SK-N-SH treated with all-trans-retinoic acid at 6 μM for 48 hours (cell line): Measurements from ENCODE around the gene KIN.

Source experiments
- ATAC-seq: fragments of 200-7000 bp; cut with Tn5 transposase; 3 replicates; pipeline ENCODE4 v1.9.1; 2020; ENCODE audit warnings: mild to moderate bottlenecking, moderate library complexity
- ARNTL ChIP-seq: fragments of 450-650 bp; formaldehyde crosslinking; IDR thresholded peaks from 2 replicates; pipeline ENCODE4 v1.5.0; 2020; ENCODE audit warnings: low read depth, mild to moderate bottlenecking, moderate library complexity, borderline replicate concordance
- BACH2 ChIP-seq: fragments of 250-450 bp; sonication (Bioruptor Pico); IDR thresholded peaks from 2 replicates; pipeline ENCODE4 v1.9.0; 2021; ENCODE audit warnings: mild to moderate bottlenecking, borderline replicate concordance
- CSDC2 ChIP-seq: fragments of 250-450 bp; sonication (Bioruptor Pico); IDR thresholded peaks from 2 replicates; pipeline ENCODE4 v1.5.0; 2020; ENCODE audit warnings: mild to moderate bottlenecking, moderate library complexity
- ESRRG ChIP-seq: fragments of 250-450 bp; sonication (Bioruptor Pico); IDR thresholded peaks from 2 replicates; pipeline ENCODE4 v1.6.1; 2021; ENCODE audit warnings: mild to moderate bottlenecking
- ISL1 ChIP-seq: fragments of 250-450 bp; sonication (Bioruptor Pico); IDR thresholded peaks from 2 replicates; pipeline ENCODE4 v2.1.2; 2022; ENCODE audit warnings: mild to moderate bottlenecking, moderate library complexity
- OSR1 ChIP-seq: fragments of 250-450 bp; sonication (Bioruptor Pico); IDR thresholded peaks from 2 replicates; pipeline ENCODE4 v1.8.0; 2022; ENCODE audit warnings: moderate library complexity, mild to moderate bottlenecking, inconsistent platforms
- PATZ1 ChIP-seq: fragments of 250-450 bp; sonication (Bioruptor Pico); IDR thresholded peaks from 2 replicates; pipeline ENCODE4 v1.8.0; 2020; ENCODE audit warnings: mild to moderate bottlenecking, moderate library complexity, borderline replicate concordance
- PPARA ChIP-seq: fragments of 250-450 bp; sonication (Bioruptor Pico); IDR thresholded peaks from 2 replicates; pipeline ENCODE4 v1.5.0; 2020; ENCODE audit warnings: mild to moderate bottlenecking, borderline replicate concordance
- RARB ChIP-seq: fragments of 250-450 bp; sonication (Bioruptor Pico); IDR thresholded peaks from 2 replicates; pipeline ENCODE4 v1.8.0; 2021; ENCODE audit warnings: mild to moderate bottlenecking, moderate library complexity
- SNAI2 ChIP-seq: fragments of 250-450 bp; sonication (Bioruptor Pico); IDR thresholded peaks from 2 replicates; pipeline ENCODE4 v1.5.0; 2020; ENCODE audit warnings: mild to moderate bottlenecking, moderate library complexity
- TCF4 ChIP-seq: fragments of 250-450 bp; sonication (Bioruptor Pico); IDR thresholded peaks from 2 replicates; pipeline ENCODE4 v1.8.0; 2021; ENCODE audit warnings: mild to moderate bottlenecking, moderate library complexity, borderline replicate concordance
- TOX ChIP-seq: fragments of 250-450 bp; sonication (Bioruptor Pico); IDR thresholded peaks from 2 replicates; pipeline ENCODE4 v1.8.0; 2021; ENCODE audit warnings: mild to moderate bottlenecking, moderate library complexity, borderline replicate concordance
- TSHZ2 ChIP-seq: fragments of 250-450 bp; sonication (Bioruptor Pico); IDR thresholded peaks from 2 replicates; pipeline ENCODE4 v1.5.0; 2020; ENCODE audit warnings: mild to moderate bottlenecking, moderate library complexity
- ZC3H10 ChIP-seq: fragments of 250-450 bp; sonication (Bioruptor Pico); IDR thresholded peaks from 2 replicates; pipeline ENCODE4 v1.5.1; 2021; ENCODE audit warnings: mild to moderate bottlenecking, moderate library complexity
- ZFP3 ChIP-seq: fragments of 250-450 bp; sonication (Bioruptor Pico); IDR thresholded peaks from 2 replicates; pipeline ENCODE4 v1.5.0; 2020; ENCODE audit warnings: mild to moderate bottlenecking, moderate library complexity
- ZNF70 ChIP-seq: fragments of 450-650 bp; formaldehyde crosslinking; IDR thresholded peaks from 2 replicates; pipeline ENCODE4 v1.5.0; 2020; ENCODE audit warnings: mild to moderate bottlenecking, moderate library complexity
- ZNF8 ChIP-seq: fragments of 450-650 bp; formaldehyde crosslinking; IDR thresholded peaks from 2 replicates; pipeline ENCODE4 v1.5.0; 2020; ENCODE audit warnings: mild to moderate bottlenecking, moderate library complexity
- TF ChIP-seq, protein P1 (sequence below): fragments of 250-450 bp; sonication (Bioruptor Pico); IDR thresholded peaks from 2 replicates; pipeline ENCODE4 v1.5.1; 2020; ENCODE audit warnings: low read depth, mild to moderate bottlenecking, moderate library complexity
- TF ChIP-seq, protein P2 (sequence below): fragments of 250-450 bp; sonication (Bioruptor Pico); IDR thresholded peaks from 2 replicates; pipeline ENCODE4 v1.5.1; 2021; ENCODE audit warnings: mild to moderate bottlenecking, moderate library complexity
- TF ChIP-seq, protein P3 (sequence below): fragments of 250-450 bp; sonication (Bioruptor Pico); IDR thresholded peaks from 2 replicates; pipeline ENCODE4 v1.8.0; 2021; ENCODE audit warnings: low read depth, mild to moderate bottlenecking, moderate library complexity, borderline replicate concordance

The KIN gene

GRCh38 chr10:7720478-7720877, 67.3 kb downstream of the KIN start:
- no peak for ATAC-seq
- TF ChIP-seq ZFP3 (CRISPR knock-in tag) (no peak), TOX (CRISPR knock-in tag) (no peak), ZNF70 (CRISPR knock-in tag) (no peak), ZNF8 (CRISPR knock-in tag) (no peak), CSDC2 (no peak), ZC3H10 (no peak), PATZ1 (CRISPR knock-in tag) (no peak)

- ATAC-seq = no peak
- no peak for TF ChIP-seq TSHZ2 (CRISPR knock-in tag)
These were observed 69.1 kb downstream of the KIN start for GRCh38 chr10:7718685-7719084.

DNA sequence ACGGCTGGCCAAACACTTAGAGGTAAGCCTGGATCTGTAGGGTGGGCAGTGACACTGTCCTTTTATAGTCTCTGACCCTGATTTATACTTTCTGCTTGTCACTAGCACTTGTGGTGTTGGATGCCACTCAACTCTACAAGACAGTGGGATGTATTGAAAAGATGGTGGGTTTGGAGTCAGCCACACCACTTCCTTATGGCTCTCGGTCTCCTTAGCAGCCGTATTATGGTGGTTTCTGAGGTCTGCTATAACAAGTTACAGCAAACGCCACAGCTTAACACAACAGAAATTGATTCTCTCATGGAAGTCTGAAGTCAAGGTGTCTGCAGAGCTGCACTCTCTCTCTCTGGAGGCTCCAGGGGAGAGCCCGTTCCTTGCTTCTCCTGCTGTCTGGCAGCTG, 70.0 kb downstream of the KIN start:
- ATAC-seq = no peak
- no peak for TF ChIP-seq RARB (CRISPR knock-in tag)
- no peak for TF ChIP-seq ARNTL (CRISPR knock-in tag)
- TF ChIP-seq PPARA (CRISPR knock-in tag) = no peak
- no peak for TF ChIP-seq OSR1
- TF ChIP-seq TSHZ2 (CRISPR knock-in tag) = no peak
- TF ChIP-seq SNAI2 (CRISPR knock-in tag) = no peak
- TF ChIP-seq ZFP3 (CRISPR knock-in tag) = no peak
- no peak for TF ChIP-seq ZNF70 (CRISPR knock-in tag)
- no peak for TF ChIP-seq ESRRG (CRISPR knock-in tag)
- TF ChIP-seq ZC3H10 = no peak
- TF ChIP-seq, protein P1, sequence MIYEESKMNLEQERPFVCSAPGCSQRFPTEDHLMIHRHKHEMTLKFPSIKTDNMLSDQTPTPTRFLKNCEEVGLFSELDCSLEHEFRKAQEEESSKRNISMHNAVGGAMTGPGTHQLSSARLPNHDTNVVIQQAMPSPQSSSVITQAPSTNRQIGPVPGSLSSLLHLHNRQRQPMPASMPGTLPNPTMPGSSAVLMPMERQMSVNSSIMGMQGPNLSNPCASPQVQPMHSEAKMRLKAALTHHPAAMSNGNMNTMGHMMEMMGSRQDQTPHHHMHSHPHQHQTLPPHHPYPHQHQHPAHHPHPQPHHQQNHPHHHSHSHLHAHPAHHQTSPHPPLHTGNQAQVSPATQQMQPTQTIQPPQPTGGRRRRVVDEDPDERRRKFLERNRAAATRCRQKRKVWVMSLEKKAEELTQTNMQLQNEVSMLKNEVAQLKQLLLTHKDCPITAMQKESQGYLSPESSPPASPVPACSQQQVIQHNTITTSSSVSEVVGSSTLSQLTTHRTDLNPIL = no peak
- TF ChIP-seq BACH2 (CRISPR knock-in tag) = no peak
- TF ChIP-seq, protein P2, sequence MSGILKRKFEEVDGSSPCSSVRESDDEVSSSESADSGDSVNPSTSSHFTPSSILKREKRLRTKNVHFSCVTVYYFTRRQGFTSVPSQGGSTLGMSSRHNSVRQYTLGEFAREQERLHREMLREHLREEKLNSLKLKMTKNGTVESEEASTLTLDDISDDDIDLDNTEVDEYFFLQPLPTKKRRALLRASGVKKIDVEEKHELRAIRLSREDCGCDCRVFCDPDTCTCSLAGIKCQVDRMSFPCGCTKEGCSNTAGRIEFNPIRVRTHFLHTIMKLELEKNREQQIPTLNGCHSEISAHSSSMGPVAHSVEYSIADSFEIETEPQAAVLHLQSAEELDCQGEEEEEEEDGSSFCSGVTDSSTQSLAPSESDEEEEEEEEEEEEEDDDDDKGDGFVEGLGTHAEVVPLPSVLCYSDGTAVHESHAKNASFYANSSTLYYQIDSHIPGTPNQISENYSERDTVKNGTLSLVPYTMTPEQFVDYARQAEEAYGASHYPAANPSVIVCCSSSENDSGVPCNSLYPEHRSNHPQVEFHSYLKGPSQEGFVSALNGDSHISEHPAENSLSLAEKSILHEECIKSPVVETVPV (CRISPR knock-in tag) = no peak

- no peak for ATAC-seq
- TF ChIP-seq PPARA (CRISPR knock-in tag) = no peak
- TF ChIP-seq, protein P3, sequence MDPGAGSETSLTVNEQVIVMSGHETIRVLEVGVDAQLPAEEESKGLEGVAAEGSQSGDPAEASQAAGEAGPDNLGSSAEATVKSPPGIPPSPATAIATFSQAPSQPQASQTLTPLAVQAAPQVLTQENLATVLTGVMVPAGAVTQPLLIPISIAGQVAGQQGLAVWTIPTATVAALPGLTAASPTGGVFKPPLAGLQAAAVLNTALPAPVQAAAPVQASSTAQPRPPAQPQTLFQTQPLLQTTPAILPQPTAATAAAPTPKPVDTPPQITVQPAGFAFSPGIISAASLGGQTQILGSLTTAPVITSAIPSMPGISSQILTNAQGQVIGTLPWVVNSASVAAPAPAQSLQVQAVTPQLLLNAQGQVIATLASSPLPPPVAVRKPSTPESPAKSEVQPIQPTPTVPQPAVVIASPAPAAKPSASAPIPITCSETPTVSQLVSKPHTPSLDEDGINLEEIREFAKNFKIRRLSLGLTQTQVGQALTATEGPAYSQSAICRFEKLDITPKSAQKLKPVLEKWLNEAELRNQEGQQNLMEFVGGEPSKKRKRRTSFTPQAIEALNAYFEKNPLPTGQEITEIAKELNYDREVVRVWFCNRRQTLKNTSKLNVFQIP (CRISPR knock-in tag) = no peak
- no peak for TF ChIP-seq TCF4 (CRISPR knock-in tag)
- no peak for TF ChIP-seq BACH2 (CRISPR knock-in tag)
- no peak for TF ChIP-seq OSR1
- TF ChIP-seq ISL1 (CRISPR knock-in tag) = no peak
- no peak for TF ChIP-seq TSHZ2 (CRISPR knock-in tag)
These were observed 72.3 kb downstream of the KIN start for GRCh38 chr10:7715515-7715914.
